Cortex of kidney (tissue), 1 donor: ENCODE data around the gene IP6K1.
"Not testable (repeated sequence)": the region's sequence is repeated elsewhere in the genome, so short reads cannot be mapped to it uniquely, and the experiment has no call there.

Experiments used
- DNase-seq: peaks from one replicate; lab custom pipeline; 2025; lab: John Stamatoyannopoulos, UW

Gene IP6K1

GRCh38 chr3:49711489-49711888 lies 74.9 kb downstream of the IP6K1 start:
- DNase-seq: no peak

GRCh38 chr3:49709852-49710251 lies 76.5 kb downstream of the IP6K1 start:
- no peak for DNase-seq

- no peak for DNase-seq
Observed at GRCh38 chr3:49707113-49707480, 79.2 kb downstream of the IP6K1 start.

- DNase-seq: no peak
Observed at GRCh38 chr3:49706456-49707112, 79.8 kb downstream of the IP6K1 start.

- no peak for DNase-seq
Observed at GRCh38 chr3:49705390-49705960, 80.9 kb downstream of the IP6K1 start.

GRCh38 chr3:49704629-49705028 lies 81.7 kb downstream of the IP6K1 start:
- DNase-seq: no peak

- no peak for DNase-seq
Observed at GRCh38 chr3:49703956-49704355, 82.4 kb downstream of the IP6K1 start.

GRCh38 chr3:49703443-49703927 lies 82.9 kb downstream of the IP6K1 start:
- DNase-seq: no peak

- DNase-seq: no peak
Observed at GRCh38 chr3:49702672-49703071, 83.7 kb downstream of the IP6K1 start.

GRCh38 chr3:49701388-49702077 lies 84.8 kb downstream of the IP6K1 start:
- no peak for DNase-seq

- DNase-seq: no peak
Observed at GRCh38 chr3:49700453-49701128, 85.8 kb downstream of the IP6K1 start.

GRCh38 chr3:49700014-49700413 lies 86.3 kb downstream of the IP6K1 start:
- no peak for DNase-seq

GRCh38 chr3:49699281-49699979 lies 86.9 kb downstream of the IP6K1 start:
- no peak for DNase-seq

- not testable (repeated sequence) for DNase-seq
Observed at GRCh38 chr3:49695350-49696015, 90.9 kb downstream of the IP6K1 start.

GRCh38 chr3:49694409-49695070 lies 91.8 kb downstream of the IP6K1 start:
- not testable (repeated sequence) for DNase-seq

GRCh38 chr3:49691481-49691880 lies 94.9 kb downstream of the IP6K1 start:
- DNase-seq: not testable (repeated sequence)

GRCh38 chr3:49690856-49691255 lies 95.5 kb downstream of the IP6K1 start:
- not testable (repeated sequence) for DNase-seq

- not testable (repeated sequence) for DNase-seq
Observed at GRCh38 chr3:49689908-49690624, 96.3 kb downstream of the IP6K1 start.

- no peak for DNase-seq
Observed at GRCh38 chr3:49689046-49689907, 97.1 kb downstream of the IP6K1 start, which contains the start of the genes MST1 and RNF123. TSS of gene MST1 (minus strand) at chr3:49689474. CDS start at chr3:49688691, 783 bp downstream. TSS of gene RNF123 (plus strand) at chr3:49689557. CDS start at chr3:49691166, 1,609 bp downstream.
